Measurements from ENCODE around the gene TVP23B.
"Not testable (repeated sequence)": the region's sequence is repeated elsewhere in the genome, so short reads cannot be mapped to it uniquely, and the experiment has no call there.

TVP23B gene

DNA sequence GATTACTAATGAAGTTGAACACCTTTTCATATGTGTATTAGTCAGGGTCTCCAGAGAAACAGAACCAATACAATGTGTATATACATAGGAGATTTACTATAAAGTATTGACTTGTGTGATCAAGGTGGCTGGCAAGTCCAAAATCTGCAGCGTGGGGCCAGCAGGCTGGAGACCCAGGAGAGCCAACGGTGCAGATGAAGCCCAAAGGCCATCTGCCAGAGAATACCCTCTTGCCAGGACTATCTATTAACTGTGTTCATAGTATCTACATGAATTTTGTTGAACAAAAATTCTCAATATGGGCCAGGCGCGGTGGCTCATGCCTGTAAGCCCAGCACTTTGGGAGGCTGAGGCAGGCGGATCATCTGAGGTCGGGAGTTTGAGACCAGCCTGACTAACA lies 20.8 kb upstream of the TVP23B start:
- not testable (repeated sequence) for H3K4me3 ChIP-seq (ENCODE audit: low read length, poor library complexity, severe bottlenecking); H2AFZ ChIP-seq (ENCODE audit: low read length); H3K9me2 ChIP-seq (replicated peaks; ENCODE audit: low read depth, low read length); H4K20me1 ChIP-seq (ENCODE audit: insufficient read depth, low read length, poor library complexity, severe bottlenecking); H3K27me3 ChIP-seq (ENCODE audit: insufficient read depth, low read length, poor library complexity, severe bottlenecking); H3F3A ChIP-seq (ENCODE audit: low read depth); H3K9ac ChIP-seq (ENCODE audit: low read depth, low read length, poor library complexity, severe bottlenecking); H3K4me2 ChIP-seq (ENCODE audit: low read depth, low read length, poor library complexity, severe bottlenecking); H3K4me1 ChIP-seq (ENCODE audit: insufficient read depth, low read length, poor library complexity, severe bottlenecking); H3K9me3 ChIP-seq (ENCODE audit: insufficient read depth, low read depth, low read length); H3K36me3 ChIP-seq (ENCODE audit: insufficient read depth, low read length); H3K79me2 ChIP-seq (ENCODE audit: insufficient read depth, low read length)

DNA sequence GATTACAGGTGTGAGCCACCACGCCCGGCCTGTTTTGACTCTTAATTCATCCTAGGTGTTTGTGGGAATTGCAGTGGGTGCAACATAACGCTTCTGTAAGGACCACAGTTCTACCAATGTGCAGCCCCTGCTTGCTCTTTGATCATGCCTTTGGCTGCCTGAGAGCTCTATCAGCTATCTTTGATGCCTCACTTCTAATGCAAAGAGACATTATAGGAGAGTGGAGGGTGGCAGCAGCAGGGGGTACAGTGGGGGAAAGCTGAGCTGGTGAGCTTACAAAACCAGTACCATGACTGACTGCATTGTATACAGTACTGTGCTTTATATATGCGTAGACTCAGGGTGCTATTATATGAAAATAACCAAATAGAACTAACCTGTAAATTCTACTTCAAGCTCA lies 10.4 kb upstream of the TVP23B start:
- not testable (repeated sequence) for H2AFZ ChIP-seq (ENCODE audit: low read length); H3K4me1 ChIP-seq (ENCODE audit: insufficient read depth, low read length, poor library complexity, severe bottlenecking); H3K79me2 ChIP-seq (ENCODE audit: insufficient read depth, low read length); H3K9me3 ChIP-seq (ENCODE audit: insufficient read depth, low read depth, low read length); H3K36me3 ChIP-seq (ENCODE audit: insufficient read depth, low read length); H3K9ac ChIP-seq (ENCODE audit: low read depth, low read length, poor library complexity, severe bottlenecking); H4K20me1 ChIP-seq (ENCODE audit: insufficient read depth, low read length, poor library complexity, severe bottlenecking); H3K27me3 ChIP-seq (ENCODE audit: insufficient read depth, low read length, poor library complexity, severe bottlenecking); H3F3A ChIP-seq (ENCODE audit: low read depth); H3K9me2 ChIP-seq (replicated peaks; ENCODE audit: low read depth, low read length)
- H3K4me2 ChIP-seq (ENCODE audit: low read depth, low read length, poor library complexity, severe bottlenecking) = peak overlapping the region; percentile 66
- peak overlapping the region; percentile 43 for H3K4me3 ChIP-seq (ENCODE audit: low read length, poor library complexity, severe bottlenecking)

DNA sequence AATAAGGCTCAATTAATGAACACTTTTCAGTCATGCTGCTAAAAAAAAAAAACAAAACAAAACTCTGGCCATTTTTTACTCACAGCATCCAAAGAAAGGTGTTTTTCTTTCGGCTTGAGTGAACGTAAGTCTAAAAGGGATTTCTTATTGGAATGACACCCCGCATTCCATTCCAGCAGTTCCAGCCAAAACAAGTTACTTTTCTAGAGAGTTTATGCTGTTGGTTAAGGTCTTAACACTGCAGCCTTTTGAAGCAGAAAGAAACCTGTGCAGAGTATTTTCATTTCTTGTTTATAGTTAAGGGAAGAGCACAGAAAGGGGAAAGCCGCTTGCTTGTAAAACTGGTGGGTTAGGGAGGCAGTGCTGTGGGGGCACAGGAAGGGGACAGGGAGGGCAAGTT lies 9.9 kb upstream of the TVP23B start:
- H3K9me2 ChIP-seq (replicated peaks; ENCODE audit: low read depth, low read length); H4K20me1 ChIP-seq (ENCODE audit: insufficient read depth, low read length, poor library complexity, severe bottlenecking); H3F3A ChIP-seq (ENCODE audit: low read depth); H3K79me2 ChIP-seq (ENCODE audit: insufficient read depth, low read length); H3K4me1 ChIP-seq (ENCODE audit: insufficient read depth, low read length, poor library complexity, severe bottlenecking); H3K9me3 ChIP-seq (ENCODE audit: insufficient read depth, low read depth, low read length); H3K36me3 ChIP-seq (ENCODE audit: insufficient read depth, low read length); H2AFZ ChIP-seq (ENCODE audit: low read length); H3K27me3 ChIP-seq (ENCODE audit: insufficient read depth, low read length, poor library complexity, severe bottlenecking): not testable (repeated sequence)
- peak overlapping the region; percentile 66 for H3K4me2 ChIP-seq (ENCODE audit: low read depth, low read length, poor library complexity, severe bottlenecking)
- peak overlapping the region; percentile 54 for H3K4me3 ChIP-seq (ENCODE audit: low read length, poor library complexity, severe bottlenecking)
- peak overlapping the region; percentile 59 for H3K9ac ChIP-seq (ENCODE audit: low read depth, low read length, poor library complexity, severe bottlenecking)

DNA sequence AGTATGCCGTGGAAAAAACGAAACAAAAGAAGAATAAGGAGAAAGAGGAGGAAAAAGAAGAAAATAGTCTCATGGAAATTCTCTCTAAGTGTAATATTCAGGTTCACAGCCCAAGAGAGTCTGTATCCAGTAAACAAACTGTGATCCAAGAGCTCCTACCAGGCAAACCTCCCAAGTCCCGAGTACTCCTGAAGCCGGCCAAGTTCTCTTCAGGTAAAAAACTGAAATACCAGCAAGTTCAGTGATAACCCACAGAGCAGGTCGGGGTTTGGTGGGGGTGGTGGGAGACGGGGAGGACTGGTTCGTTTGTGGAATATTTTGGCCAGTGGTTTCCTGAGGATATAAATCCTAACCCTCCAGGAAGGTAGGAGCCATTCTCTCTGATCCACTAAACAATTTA lies 8.5 kb upstream of the TVP23B start:
- H3K9me2 ChIP-seq (replicated peaks; ENCODE audit: low read depth, low read length) = no peaks in the 10 kb centered on the region
- H3K4me2 ChIP-seq (ENCODE audit: low read depth, low read length, poor library complexity, severe bottlenecking) = no peak overlapping the region
- H3K27me3 ChIP-seq (ENCODE audit: insufficient read depth, low read length, poor library complexity, severe bottlenecking) = no peaks in the 10 kb centered on the region
- peak overlapping the region; percentile 70; the same call in 1 of the 2 replicates for H2AFZ ChIP-seq (ENCODE audit: low read length)
- no peak for TF ChIP-seq EZH2phosphoT487 (IDR thresholded peaks at IDR 0.05; ENCODE audit: borderline replicate concordance)
- TF ChIP-seq, protein P1, sequence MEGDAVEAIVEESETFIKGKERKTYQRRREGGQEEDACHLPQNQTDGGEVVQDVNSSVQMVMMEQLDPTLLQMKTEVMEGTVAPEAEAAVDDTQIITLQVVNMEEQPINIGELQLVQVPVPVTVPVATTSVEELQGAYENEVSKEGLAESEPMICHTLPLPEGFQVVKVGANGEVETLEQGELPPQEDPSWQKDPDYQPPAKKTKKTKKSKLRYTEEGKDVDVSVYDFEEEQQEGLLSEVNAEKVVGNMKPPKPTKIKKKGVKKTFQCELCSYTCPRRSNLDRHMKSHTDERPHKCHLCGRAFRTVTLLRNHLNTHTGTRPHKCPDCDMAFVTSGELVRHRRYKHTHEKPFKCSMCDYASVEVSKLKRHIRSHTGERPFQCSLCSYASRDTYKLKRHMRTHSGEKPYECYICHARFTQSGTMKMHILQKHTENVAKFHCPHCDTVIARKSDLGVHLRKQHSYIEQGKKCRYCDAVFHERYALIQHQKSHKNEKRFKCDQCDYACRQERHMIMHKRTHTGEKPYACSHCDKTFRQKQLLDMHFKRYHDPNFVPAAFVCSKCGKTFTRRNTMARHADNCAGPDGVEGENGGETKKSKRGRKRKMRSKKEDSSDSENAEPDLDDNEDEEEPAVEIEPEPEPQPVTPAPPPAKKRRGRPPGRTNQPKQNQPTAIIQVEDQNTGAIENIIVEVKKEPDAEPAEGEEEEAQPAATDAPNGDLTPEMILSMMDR (conservative IDR thresholded peaks at IDR 0.05; ENCODE audit: low read length) = no peak
- no peak overlapping the region for H3K4me3 ChIP-seq (ENCODE audit: low read length, poor library complexity, severe bottlenecking)
- H4K20me1 ChIP-seq (ENCODE audit: insufficient read depth, low read length, poor library complexity, severe bottlenecking) = no peaks in the 10 kb centered on the region
- H3K79me2 ChIP-seq (ENCODE audit: insufficient read depth, low read length) = no peaks in the 10 kb centered on the region
- no peaks in the 10 kb centered on the region for H3K36me3 ChIP-seq (ENCODE audit: insufficient read depth, low read length)
- H3K9me3 ChIP-seq (ENCODE audit: insufficient read depth, low read depth, low read length) = no peaks in the 10 kb centered on the region
- no peaks in the 10 kb centered on the region for H3F3A ChIP-seq (ENCODE audit: low read depth)
- peaks cover 5% of the 10 kb centered on the region for H3K4me1 ChIP-seq (ENCODE audit: insufficient read depth, low read length, poor library complexity, severe bottlenecking)
- H3K9ac ChIP-seq (ENCODE audit: low read depth, low read length, poor library complexity, severe bottlenecking) = no peak overlapping the region

DNA sequence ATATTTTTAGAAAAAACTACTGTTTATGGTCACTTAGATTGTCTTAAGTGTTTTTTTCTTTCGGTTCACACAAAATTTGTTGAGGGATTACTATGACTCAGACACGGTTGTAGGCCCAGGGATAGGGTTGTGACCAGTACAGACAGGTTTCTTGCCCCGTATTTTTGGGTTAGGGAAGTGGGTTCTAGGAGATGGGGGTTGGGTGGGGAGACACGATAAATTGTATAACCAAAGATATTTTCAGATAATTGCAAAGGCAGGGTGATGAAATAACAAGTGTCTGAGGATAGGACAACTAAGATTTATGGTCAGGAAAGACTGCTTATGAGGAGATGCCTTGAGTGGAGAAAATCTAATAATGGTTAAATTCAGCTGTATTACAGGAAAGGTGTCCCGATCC lies 822 bp downstream of the TVP23B start:
- Histone ChIP-seq H3K9ac (ENCODE audit: low read depth, low read length, poor library complexity, severe bottlenecking) (peak overlapping the region; percentile 69), H3K4me3 (ENCODE audit: low read length, poor library complexity, severe bottlenecking) (peak overlapping the region; percentile 75), H3K79me2 (ENCODE audit: insufficient read depth, low read length) (peaks cover 10% of the 10 kb centered on the region), H3K4me2 (ENCODE audit: low read depth, low read length, poor library complexity, severe bottlenecking) (peak overlapping the region; percentile 48)
- H3K9me3 ChIP-seq (ENCODE audit: insufficient read depth, low read depth, low read length); H2AFZ ChIP-seq (ENCODE audit: low read length); H3F3A ChIP-seq (ENCODE audit: low read depth); H4K20me1 ChIP-seq (ENCODE audit: insufficient read depth, low read length, poor library complexity, severe bottlenecking); H3K4me1 ChIP-seq (ENCODE audit: insufficient read depth, low read length, poor library complexity, severe bottlenecking); H3K36me3 ChIP-seq (ENCODE audit: insufficient read depth, low read length); H3K27me3 ChIP-seq (ENCODE audit: insufficient read depth, low read length, poor library complexity, severe bottlenecking); H3K9me2 ChIP-seq (replicated peaks; ENCODE audit: low read depth, low read length): not testable (repeated sequence)

DNA sequence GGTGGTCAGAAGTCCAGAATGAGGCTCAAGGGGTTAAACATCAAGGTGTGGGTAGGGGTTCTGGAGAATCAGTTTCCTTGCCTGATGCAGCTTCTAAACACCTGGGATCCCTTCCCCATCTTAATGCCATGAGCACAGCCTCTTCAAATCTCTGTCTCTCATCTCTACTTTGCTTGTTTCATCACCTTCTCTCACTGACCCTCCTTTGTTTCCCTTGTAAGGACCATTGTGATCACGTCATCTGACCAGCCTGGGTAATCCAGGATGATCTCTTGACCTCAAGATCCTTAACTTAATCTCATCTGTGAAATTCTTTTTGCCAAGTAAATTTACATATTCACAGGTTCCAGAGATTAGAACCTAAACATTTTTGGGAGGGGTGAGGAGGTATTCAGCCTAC lies 5.0 kb downstream of the TVP23B start:
- H3K79me2 ChIP-seq (ENCODE audit: insufficient read depth, low read length) = peaks cover 10% of the 10 kb centered on the region

DNA sequence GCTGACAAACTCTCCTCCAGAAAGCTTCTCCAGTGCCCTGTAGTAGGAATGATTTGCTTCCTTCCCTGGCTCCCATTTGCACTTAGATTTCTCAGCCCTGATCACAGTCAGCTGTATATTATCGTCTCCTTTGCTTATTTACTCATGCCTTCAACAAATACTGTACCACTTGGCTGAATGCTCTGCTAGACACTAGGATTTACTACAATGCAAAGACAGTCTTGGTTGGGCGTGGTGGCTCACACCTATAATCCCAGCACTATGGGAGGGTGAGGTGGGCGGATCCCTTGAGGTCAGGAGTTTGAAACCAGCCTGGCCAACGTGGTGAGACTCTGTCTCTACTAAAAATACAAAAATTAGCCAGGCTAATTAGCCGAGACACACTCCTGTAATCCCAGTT lies 5.9 kb downstream of the TVP23B start:
- not testable (repeated sequence) for H3K27me3 ChIP-seq (ENCODE audit: insufficient read depth, low read length, poor library complexity, severe bottlenecking); H2AFZ ChIP-seq (ENCODE audit: low read length)

More for the DNA sequence above, 5.0 kb downstream of the TVP23B start:
- H4K20me1 ChIP-seq (ENCODE audit: insufficient read depth, low read length, poor library complexity, severe bottlenecking); H2AFZ ChIP-seq (ENCODE audit: low read length); H3K9me2 ChIP-seq (replicated peaks; ENCODE audit: low read depth, low read length); H3K4me1 ChIP-seq (ENCODE audit: insufficient read depth, low read length, poor library complexity, severe bottlenecking); H3K4me2 ChIP-seq (ENCODE audit: low read depth, low read length, poor library complexity, severe bottlenecking); H3K9me3 ChIP-seq (ENCODE audit: insufficient read depth, low read depth, low read length); H3K36me3 ChIP-seq (ENCODE audit: insufficient read depth, low read length); H3F3A ChIP-seq (ENCODE audit: low read depth); H3K4me3 ChIP-seq (ENCODE audit: low read length, poor library complexity, severe bottlenecking); H3K27me3 ChIP-seq (ENCODE audit: insufficient read depth, low read length, poor library complexity, severe bottlenecking); H3K9ac ChIP-seq (ENCODE audit: low read depth, low read length, poor library complexity, severe bottlenecking): not testable (repeated sequence)

More for the DNA sequence above, 5.9 kb downstream of the TVP23B start:
- H4K20me1 ChIP-seq (ENCODE audit: insufficient read depth, low read length, poor library complexity, severe bottlenecking); H3K4me3 ChIP-seq (ENCODE audit: low read length, poor library complexity, severe bottlenecking); H3K4me1 ChIP-seq (ENCODE audit: insufficient read depth, low read length, poor library complexity, severe bottlenecking); H3F3A ChIP-seq (ENCODE audit: low read depth); H3K4me2 ChIP-seq (ENCODE audit: low read depth, low read length, poor library complexity, severe bottlenecking); H3K9me3 ChIP-seq (ENCODE audit: insufficient read depth, low read depth, low read length); H3K79me2 ChIP-seq (ENCODE audit: insufficient read depth, low read length); H3K9ac ChIP-seq (ENCODE audit: low read depth, low read length, poor library complexity, severe bottlenecking); H3K9me2 ChIP-seq (replicated peaks; ENCODE audit: low read depth, low read length); H3K36me3 ChIP-seq (ENCODE audit: insufficient read depth, low read length): not testable (repeated sequence)

All from Loucy (cell line).